Liver (tissue), 9 donors: Measurements from ENCODE around the gene GCLM. TPM values are rescaled to one million over a fixed set of nuclear protein-coding genes. Genes with fewer than 3 reads are reported as not detected.

ENCODE experiments used
- DNase-seq: peaks from one replicate; pipeline ENCODE4 v3.0.0-alpha.2; 2017; ENCODE audit warnings: low spot score
- H3K27ac ChIP-seq, 2 donors: one replicate each; pipeline ENCODE4 v1.7.0; 2013; ENCODE audit warnings: inconsistent platforms in 2 of 2, low read length in 2 of 2, control low read depth in 1 of 2, low read depth in 1 of 2, mild to moderate bottlenecking in 1 of 2
- H3K27me3 ChIP-seq, 4 donors: one replicate each; pipeline versions ENCODE4 v1.6.1 to v1.7.0; 2013; ENCODE audit warnings: low read length in 3 of 4, inconsistent platforms in 1 of 4, mild to moderate bottlenecking in 1 of 4, moderate library complexity in 1 of 4; ENCODE audit not compliant: control insufficient read depth in 4 of 4, insufficient read depth in 4 of 4
- H3K36me3 ChIP-seq, 4 donors: one replicate each; pipeline versions ENCODE4 v1.6.1 to v1.7.0; 2013; ENCODE audit warnings: low read length in 3 of 4, mild to moderate bottlenecking in 3 of 4, low read depth in 1 of 4, moderate library complexity in 1 of 4; ENCODE audit not compliant: control insufficient read depth in 4 of 4, insufficient read depth in 3 of 4
- H3K4me1 ChIP-seq, 4 donors: one replicate each; pipeline versions ENCODE4 v1.6.1 to v1.7.0; 2013; ENCODE audit warnings: low read length in 3 of 4, mild to moderate bottlenecking in 3 of 4, moderate library complexity in 1 of 4; ENCODE audit not compliant: control insufficient read depth in 4 of 4, insufficient read depth in 4 of 4
- H3K4me3 ChIP-seq, 3 donors: one replicate each; pipeline versions ENCODE4 v1.6.1 to v1.7.0; 2013; ENCODE audit warnings: low read length in 3 of 3, control low read depth in 1 of 3, low read depth in 1 of 3, mild to moderate bottlenecking in 1 of 3
- H3K9ac ChIP-seq, 2 donors: one replicate each; pipeline ENCODE4 v1.7.0; 2013; ENCODE audit warnings: low read length in 2 of 2, mild to moderate bottlenecking in 2 of 2, moderate library complexity in 2 of 2, control low read depth in 1 of 2, low read depth in 1 of 2
- H3K9me3 ChIP-seq, 4 donors: one replicate each; pipeline versions ENCODE4 v1.6.1 to v1.7.0; 2013; ENCODE audit warnings: low read length in 3 of 4; ENCODE audit not compliant: control insufficient read depth in 4 of 4
- FOXA2 ChIP-seq: IDR thresholded peaks from 2 replicates; pipeline ENCODE4 v1.6.1; 2016; ENCODE audit warnings: antibody characterized with exemption
- GABPA ChIP-seq, 2 donors: IDR thresholded peaks in 1 of 2; conservative IDR thresholded peaks in 1 of 2; 2 replicates each; pipeline ENCODE4 v1.6.1; 2016; ENCODE audit warnings: antibody characterized with exemption in 2 of 2, mild to moderate bottlenecking in 1 of 2, moderate library complexity in 1 of 2
- HNF4A ChIP-seq, 2 donors: conservative IDR thresholded peaks; 2 replicates each; pipeline ENCODE4 v1.6.1; 2016; ENCODE audit warnings: antibody characterized with exemption in 2 of 2, mild to moderate bottlenecking in 2 of 2
- RAD21 ChIP-seq, 2 donors: IDR thresholded peaks; 2 replicates each; pipeline ENCODE4 v1.6.1; 2016; ENCODE audit warnings: antibody characterized with exemption in 2 of 2, mild to moderate bottlenecking in 2 of 2
- RXRA ChIP-seq, 2 donors: IDR thresholded peaks; 2 replicates each; pipeline ENCODE4 v1.6.1; 2017 to 2018; ENCODE audit warnings: antibody characterized with exemption in 2 of 2, mild to moderate bottlenecking in 1 of 2
- SP1 ChIP-seq: IDR thresholded peaks from 2 replicates; pipeline ENCODE4 v1.6.1; 2018; ENCODE audit warnings: antibody characterized with exemption, mild to moderate bottlenecking
- TAF1 ChIP-seq: conservative IDR thresholded peaks from 2 replicates; pipeline ENCODE4 v1.6.1; 2016; ENCODE audit warnings: antibody characterized with exemption, mild to moderate bottlenecking
- WGBS: extraction: QIAGEN DNeasy Blood & Tissue Kit; methylation state at CpG from one replicate; pipeline ENCODE4 v1.1.7; 2013; 5-methylcytosine and 5-hydroxymethylcytosine counted together
- polyA plus RNA-seq, 2 donors: library from polyadenylated mRNA; stranded (reverse) in 1 of 2; unstranded in 1 of 2; fragments of 200-250 nt in 1 of 2; fragments of >200 nt in 1 of 2; fragmentation: Nextera tagmentation in 1 of 2; extraction: Ambion mirVana in 1 of 2; gene quantifications; one replicate each; pipeline versions ENCODE4 v1.2.1 to v1.2.3, GENCODE V29; 2013 to 2015
- total RNA-seq, 2 donors: library from RNA; depleted of rRNA; stranded (reverse); fragments of >200 nt; gene quantifications; one replicate each; pipeline ENCODE4 v1.2.3, GENCODE V29; 2014
- TF ChIP-seq, protein P1 (sequence below): IDR thresholded peaks from 2 replicates; pipeline ENCODE4 v1.6.1; 2016; ENCODE audit warnings: antibody characterized with exemption
- TF ChIP-seq, protein P2 (sequence below): IDR thresholded peaks from 2 replicates; pipeline ENCODE4 v1.6.1; 2016; ENCODE audit warnings: antibody characterized with exemption, mild to moderate bottlenecking
- TF ChIP-seq, protein P3 (sequence below): IDR thresholded peaks from 2 replicates; pipeline ENCODE4 v1.6.1; 2016; ENCODE audit warnings: antibody characterized with exemption
- TF ChIP-seq, protein P4 (sequence below): fragments of 150-350 bp; IDR thresholded peaks from 2 replicates; pipeline ENCODE4 v1.5.1; 2017; ENCODE audit warnings: improper control_type of control experiment, low read depth, low read length; ENCODE audit not compliant: missing input control
- donor health status: healthy.
- donor health status: healthy.
- donor health status: healthy.
- donor health status: healthy.
- donor health status: healthy.

GCLM gene, protein sequence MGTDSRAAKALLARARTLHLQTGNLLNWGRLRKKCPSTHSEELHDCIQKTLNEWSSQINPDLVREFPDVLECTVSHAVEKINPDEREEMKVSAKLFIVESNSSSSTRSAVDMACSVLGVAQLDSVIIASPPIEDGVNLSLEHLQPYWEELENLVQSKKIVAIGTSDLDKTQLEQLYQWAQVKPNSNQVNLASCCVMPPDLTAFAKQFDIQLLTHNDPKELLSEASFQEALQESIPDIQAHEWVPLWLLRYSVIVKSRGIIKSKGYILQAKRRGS
- 10 to 100 TPM in 1 of 2 donors, 1 to 10 TPM in 1; 8.9 to 49.1 TPM for total RNA-seq
- polyA plus RNA-seq: 10 to 100 TPM; 14.2 to 19.1 TPM

DNA sequence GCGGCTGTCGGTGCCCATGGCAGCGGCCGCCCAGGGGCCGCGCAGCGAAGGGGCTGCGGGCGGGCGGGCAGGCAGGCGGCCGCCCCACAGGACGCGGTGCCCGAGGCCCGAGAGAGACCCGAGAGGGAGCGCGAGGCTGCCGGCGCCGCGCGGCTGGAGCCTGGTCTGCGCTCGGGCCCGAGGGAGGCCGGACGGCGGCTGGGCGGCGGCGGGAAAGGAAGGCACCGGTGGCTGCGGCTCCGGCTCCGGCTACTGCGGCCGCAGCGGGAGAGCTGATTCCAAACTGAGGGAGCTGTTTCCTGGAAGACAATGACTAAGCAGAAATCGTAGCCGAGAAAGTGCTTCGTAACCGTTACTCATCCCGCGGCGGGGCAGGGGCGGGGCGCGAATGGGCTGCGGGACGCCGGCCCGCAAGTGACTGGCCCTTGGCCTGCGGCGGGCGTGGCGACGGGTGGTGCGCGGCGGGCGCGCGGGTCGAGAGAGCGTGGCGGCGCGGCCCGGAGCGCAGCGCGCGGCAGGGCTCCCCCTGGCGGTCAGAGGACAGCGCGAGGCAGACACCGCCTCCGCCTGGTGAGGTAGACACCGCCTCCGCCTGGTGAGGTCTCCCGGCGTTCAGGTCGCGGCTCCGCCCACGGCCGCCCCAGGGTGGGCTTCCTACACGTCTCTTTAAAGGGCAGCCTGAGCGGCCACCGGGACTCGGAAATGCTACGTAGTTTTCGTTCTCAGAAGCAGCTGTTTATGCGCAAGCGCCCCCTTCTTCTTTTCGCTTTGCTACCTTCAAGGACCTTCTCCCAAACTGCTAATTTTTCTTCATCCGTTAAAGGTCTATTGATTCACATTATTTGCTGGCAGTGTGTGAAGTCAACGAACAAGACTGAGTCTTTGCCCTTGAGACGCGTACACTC lies at the start of gene GCLM:
Gene GCLM (minus strand): TSS at position 285 of the 905 bp plus-strand sequence. CDS start 267 bp downstream, at position 18.
- Histone ChIP-seq H3K9me3 (no peaks in the 10 kb centered on the region), H3K4me3 (peak within 1 kb of the TSS; percentile 76 to 100 (median 84)), H3K4me1 (peaks cover 0 to 35% (median 28%) of the 10 kb centered on the region in 4 donors), H3K36me3 (no peaks in the 10 kb centered on the region), H3K27ac (peak within 1 kb of the TSS; percentile 98), H3K9ac (peak within 1 kb of the TSS; percentile 57 to 74), H3K27me3 (no peaks in the 10 kb centered on the region)
- DNase-seq: peak; percentile 97
- under 1% methylated on average over 102 of the region's 102 CpGs for WGBS
- TF ChIP-seq GABPA (IDR thresholded peaks at IDR 0.05 in 1 of 2, conservative IDR thresholded peaks at IDR 0.05 in 1 of 2) (no peak), HNF4A (conservative IDR thresholded peaks at IDR 0.05) (no peak), TAF1 (peak; percentile 48), SP1 (peak; percentile 7), RAD21 (IDR thresholded peaks at IDR 0.05) (peak; percentile 44 to 69), FOXA2 (no peak), RXRA (IDR thresholded peaks at IDR 0.05) (peak in 1 of 2 donors; percentile 17)
- TF ChIP-seq, protein P1, sequence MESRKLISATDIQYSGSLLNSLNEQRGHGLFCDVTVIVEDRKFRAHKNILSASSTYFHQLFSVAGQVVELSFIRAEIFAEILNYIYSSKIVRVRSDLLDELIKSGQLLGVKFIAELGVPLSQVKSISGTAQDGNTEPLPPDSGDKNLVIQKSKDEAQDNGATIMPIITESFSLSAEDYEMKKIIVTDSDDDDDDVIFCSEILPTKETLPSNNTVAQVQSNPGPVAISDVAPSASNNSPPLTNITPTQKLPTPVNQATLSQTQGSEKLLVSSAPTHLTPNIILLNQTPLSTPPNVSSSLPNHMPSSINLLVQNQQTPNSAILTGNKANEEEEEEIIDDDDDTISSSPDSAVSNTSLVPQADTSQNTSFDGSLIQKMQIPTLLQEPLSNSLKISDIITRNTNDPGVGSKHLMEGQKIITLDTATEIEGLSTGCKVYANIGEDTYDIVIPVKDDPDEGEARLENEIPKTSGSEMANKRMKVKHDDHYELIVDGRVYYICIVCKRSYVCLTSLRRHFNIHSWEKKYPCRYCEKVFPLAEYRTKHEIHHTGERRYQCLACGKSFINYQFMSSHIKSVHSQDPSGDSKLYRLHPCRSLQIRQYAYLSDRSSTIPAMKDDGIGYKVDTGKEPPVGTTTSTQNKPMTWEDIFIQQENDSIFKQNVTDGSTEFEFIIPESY: no peak
- TF ChIP-seq, protein P2, sequence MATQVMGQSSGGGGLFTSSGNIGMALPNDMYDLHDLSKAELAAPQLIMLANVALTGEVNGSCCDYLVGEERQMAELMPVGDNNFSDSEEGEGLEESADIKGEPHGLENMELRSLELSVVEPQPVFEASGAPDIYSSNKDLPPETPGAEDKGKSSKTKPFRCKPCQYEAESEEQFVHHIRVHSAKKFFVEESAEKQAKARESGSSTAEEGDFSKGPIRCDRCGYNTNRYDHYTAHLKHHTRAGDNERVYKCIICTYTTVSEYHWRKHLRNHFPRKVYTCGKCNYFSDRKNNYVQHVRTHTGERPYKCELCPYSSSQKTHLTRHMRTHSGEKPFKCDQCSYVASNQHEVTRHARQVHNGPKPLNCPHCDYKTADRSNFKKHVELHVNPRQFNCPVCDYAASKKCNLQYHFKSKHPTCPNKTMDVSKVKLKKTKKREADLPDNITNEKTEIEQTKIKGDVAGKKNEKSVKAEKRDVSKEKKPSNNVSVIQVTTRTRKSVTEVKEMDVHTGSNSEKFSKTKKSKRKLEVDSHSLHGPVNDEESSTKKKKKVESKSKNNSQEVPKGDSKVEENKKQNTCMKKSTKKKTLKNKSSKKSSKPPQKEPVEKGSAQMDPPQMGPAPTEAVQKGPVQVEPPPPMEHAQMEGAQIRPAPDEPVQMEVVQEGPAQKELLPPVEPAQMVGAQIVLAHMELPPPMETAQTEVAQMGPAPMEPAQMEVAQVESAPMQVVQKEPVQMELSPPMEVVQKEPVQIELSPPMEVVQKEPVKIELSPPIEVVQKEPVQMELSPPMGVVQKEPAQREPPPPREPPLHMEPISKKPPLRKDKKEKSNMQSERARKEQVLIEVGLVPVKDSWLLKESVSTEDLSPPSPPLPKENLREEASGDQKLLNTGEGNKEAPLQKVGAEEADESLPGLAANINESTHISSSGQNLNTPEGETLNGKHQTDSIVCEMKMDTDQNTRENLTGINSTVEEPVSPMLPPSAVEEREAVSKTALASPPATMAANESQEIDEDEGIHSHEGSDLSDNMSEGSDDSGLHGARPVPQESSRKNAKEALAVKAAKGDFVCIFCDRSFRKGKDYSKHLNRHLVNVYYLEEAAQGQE: peak; percentile 75
- TF ChIP-seq, protein P3, sequence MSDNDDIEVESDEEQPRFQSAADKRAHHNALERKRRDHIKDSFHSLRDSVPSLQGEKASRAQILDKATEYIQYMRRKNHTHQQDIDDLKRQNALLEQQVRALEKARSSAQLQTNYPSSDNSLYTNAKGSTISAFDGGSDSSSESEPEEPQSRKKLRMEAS: no peak
- TF ChIP-seq, protein P4, sequence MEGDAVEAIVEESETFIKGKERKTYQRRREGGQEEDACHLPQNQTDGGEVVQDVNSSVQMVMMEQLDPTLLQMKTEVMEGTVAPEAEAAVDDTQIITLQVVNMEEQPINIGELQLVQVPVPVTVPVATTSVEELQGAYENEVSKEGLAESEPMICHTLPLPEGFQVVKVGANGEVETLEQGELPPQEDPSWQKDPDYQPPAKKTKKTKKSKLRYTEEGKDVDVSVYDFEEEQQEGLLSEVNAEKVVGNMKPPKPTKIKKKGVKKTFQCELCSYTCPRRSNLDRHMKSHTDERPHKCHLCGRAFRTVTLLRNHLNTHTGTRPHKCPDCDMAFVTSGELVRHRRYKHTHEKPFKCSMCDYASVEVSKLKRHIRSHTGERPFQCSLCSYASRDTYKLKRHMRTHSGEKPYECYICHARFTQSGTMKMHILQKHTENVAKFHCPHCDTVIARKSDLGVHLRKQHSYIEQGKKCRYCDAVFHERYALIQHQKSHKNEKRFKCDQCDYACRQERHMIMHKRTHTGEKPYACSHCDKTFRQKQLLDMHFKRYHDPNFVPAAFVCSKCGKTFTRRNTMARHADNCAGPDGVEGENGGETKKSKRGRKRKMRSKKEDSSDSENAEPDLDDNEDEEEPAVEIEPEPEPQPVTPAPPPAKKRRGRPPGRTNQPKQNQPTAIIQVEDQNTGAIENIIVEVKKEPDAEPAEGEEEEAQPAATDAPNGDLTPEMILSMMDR: peak; percentile 93
